ENCODE measurements around the gene RFX8. TPM values are rescaled to one million over a fixed set of nuclear protein-coding genes. Genes with fewer than 3 reads are reported as not detected.

RFX8 gene
- polyA plus RNA-seq, 3 donors: not detected

- Histone ChIP-seq H3K36me3 (replicated peaks in 1 of 2; ENCODE audit: control insufficient read depth in 1 of 2, insufficient read depth in 2 of 2, low read length in 2 of 2) (no peaks in the 10 kb centered on the region), H3K9ac (ENCODE audit: insufficient read depth, low read length, poor library complexity, severe bottlenecking) (no peak overlapping the region), H3K4me3 (replicated peaks in 1 of 3; ENCODE audit: low read depth in 2 of 3, low read length in 3 of 3) (no peak overlapping the region), H3K9me3 (replicated peaks in 1 of 2; ENCODE audit: control insufficient read depth in 1 of 2, insufficient read depth in 1 of 2, low read length in 2 of 2) (peaks cover 0 to 6% of the 10 kb centered on the region in 2 donors), H3K79me2 (ENCODE audit: insufficient read depth, low read length) (no peaks in the 10 kb centered on the region), H3K27me3 (ENCODE audit: control insufficient read depth in 2 of 2, insufficient read depth in 2 of 2, low read length in 2 of 2) (no peaks in the 10 kb centered on the region), H2AFZ (ENCODE audit: insufficient read depth, low read depth, low read length, poor library complexity, severe bottlenecking) (no peak overlapping the region), H3K4me1 (ENCODE audit: control insufficient read depth in 1 of 2, insufficient read depth in 2 of 2, low read length in 2 of 2) (peaks cover 7 to 10% of the 10 kb centered on the region in 2 donors), H3K27ac (ENCODE audit: low read depth in 1 of 2, low read length in 2 of 2) (no peak overlapping the region), H3K4me2 (replicated peaks; ENCODE audit: extremely low read depth, low read length, poor library complexity, severe bottlenecking) (no peak overlapping the region), H4K20me1 (ENCODE audit: insufficient read depth, low read length) (no peaks in the 10 kb centered on the region)
- Mint-ChIP-seq H3K4me1 (peaks cover 11% of the 10 kb centered on the region), H3K9me3 (peaks cover 6 to 10% (median 9%) of the 10 kb centered on the region in 7 donors), H3K27me3 (ENCODE audit: low read depth in 3 of 3) (peaks cover 0 to 1% (median 0%) of the 10 kb centered on the region in 3 donors), H3K27ac (peak overlapping the region in 2 of 7 donors; percentile 34 to 49), H3K4me3 (no peak overlapping the region), H3K36me3 (peaks cover 9 to 17% of the 10 kb centered on the region in 2 donors)
- intact Hi-C loops (cut with micrococcal nuclease): no loop called here
- WGBS (ENCODE audit: insufficient coverage): 98% methylated on average over 3 of the region's 3 CpGs
- TF ChIP-seq CTCF (IDR thresholded peaks at IDR 0.05): no peak
- DNase-seq: no peak
Observed at GRCh38 chr2:101415884-101416283, 59.0 kb downstream of the RFX8 start.

DNA sequence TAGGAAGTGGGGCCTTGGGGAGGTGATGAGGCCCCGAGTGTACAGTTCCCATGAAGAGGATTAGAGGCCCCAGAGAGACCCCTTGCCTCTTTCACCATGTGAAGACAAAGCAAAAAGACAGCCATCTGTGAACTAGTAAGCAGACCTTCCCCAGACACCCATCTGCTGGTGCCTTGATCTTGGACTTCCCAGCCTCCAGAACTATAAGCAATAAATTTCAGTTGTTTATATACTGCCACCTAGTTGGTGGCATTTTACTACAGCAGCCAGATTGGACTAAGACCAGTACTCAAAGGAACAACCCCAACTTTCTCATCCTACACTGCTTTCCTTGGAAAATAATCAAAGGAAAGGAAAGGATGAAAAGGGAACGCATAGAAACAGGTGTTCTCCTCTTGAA is 59.7 kb downstream of the RFX8 start:
- Histone ChIP-seq H2AFZ (ENCODE audit: insufficient read depth, low read depth, low read length, poor library complexity, severe bottlenecking) (no peak overlapping the region), H3K4me2 (replicated peaks; ENCODE audit: extremely low read depth, low read length, poor library complexity, severe bottlenecking) (no peak overlapping the region), H3K27me3 (ENCODE audit: control insufficient read depth in 2 of 2, insufficient read depth in 2 of 2, low read length in 2 of 2) (no peaks in the 10 kb centered on the region), H3K27ac (ENCODE audit: low read depth in 1 of 2, low read length in 2 of 2) (no peak overlapping the region), H3K79me2 (ENCODE audit: insufficient read depth, low read length) (no peaks in the 10 kb centered on the region), H3K9me3 (replicated peaks in 1 of 2; ENCODE audit: control insufficient read depth in 1 of 2, insufficient read depth in 1 of 2, low read length in 2 of 2) (peaks cover 0 to 6% of the 10 kb centered on the region in 2 donors), H3K36me3 (replicated peaks in 1 of 2; ENCODE audit: control insufficient read depth in 1 of 2, insufficient read depth in 2 of 2, low read length in 2 of 2) (no peaks in the 10 kb centered on the region), H3K4me3 (replicated peaks in 1 of 3; ENCODE audit: low read depth in 2 of 3, low read length in 3 of 3) (no peak overlapping the region), H4K20me1 (ENCODE audit: insufficient read depth, low read length) (no peaks in the 10 kb centered on the region), H3K4me1 (ENCODE audit: control insufficient read depth in 1 of 2, insufficient read depth in 2 of 2, low read length in 2 of 2) (peaks cover under 1 to 4% of the 10 kb centered on the region in 2 donors), H3K9ac (ENCODE audit: insufficient read depth, low read length, poor library complexity, severe bottlenecking) (no peak overlapping the region)
- H3K27me3 Mint-ChIP-seq (ENCODE audit: low read depth in 3 of 3): peaks cover 0 to 1% (median 0%) of the 10 kb centered on the region in 3 donors
- no peak overlapping the region for H3K27ac Mint-ChIP-seq
- H3K9me3 Mint-ChIP-seq: peaks cover 6 to 10% (median 9%) of the 10 kb centered on the region in 7 donors
- peaks cover 9 to 17% of the 10 kb centered on the region in 2 donors for H3K36me3 Mint-ChIP-seq
- WGBS (ENCODE audit: insufficient coverage): no CpG with 5 or more reads among the region's 2 CpGs
- H3K4me1 Mint-ChIP-seq: peaks cover 4% of the 10 kb centered on the region
- no peak for DNase-seq
- H3K4me3 Mint-ChIP-seq: no peak overlapping the region
- TF ChIP-seq CTCF (IDR thresholded peaks at IDR 0.05): no peak
- intact Hi-C loops (cut with micrococcal nuclease): no loop called here
